ENCODE data around the gene KSR1. TPM values are rescaled to one million over a fixed set of nuclear protein-coding genes. Genes with fewer than 3 reads are reported as not detected.
"Not testable (repeated sequence)": the region's sequence is repeated elsewhere in the genome, so short reads cannot be mapped to it uniquely, and the experiment has no call there.

KSR1 gene
- total RNA-seq, 2 experiments from 2014 or later = 57.0 to 60.2 TPM

- Mint-ChIP-seq H3K9me3 (no peaks in the 10 kb centered on the region), H3K27me3 (peaks cover 1% of the 10 kb centered on the region), H3K27ac (no peak overlapping the region), H3K4me1 (peaks cover 5% of the 10 kb centered on the region), H3K36me3 (no peaks in the 10 kb centered on the region), H3K4me3 (no peak overlapping the region)
- no peak for DNase-seq
- ATAC-seq (ENCODE audit: low read depth) = no peak
- POLR2A ChIA-PET = no interaction called here
Measured at GRCh38 chr17:27420211-27420950, 35.9 kb upstream of the KSR1 start.

- peaks cover 1% of the 10 kb centered on the region for H3K27me3 Mint-ChIP-seq
- H3K9me3 Mint-ChIP-seq = no peaks in the 10 kb centered on the region
- H3K36me3 Mint-ChIP-seq = no peaks in the 10 kb centered on the region
- H3K4me1 Mint-ChIP-seq = no peaks in the 10 kb centered on the region
- no peak overlapping the region for H3K27ac Mint-ChIP-seq
- ATAC-seq (ENCODE audit: low read depth) (no peak), DNase-seq (no peak)
- no peak overlapping the region for H3K4me3 Mint-ChIP-seq
- POLR2A ChIA-PET = no interaction called here
Measured at GRCh38 chr17:27421111-27421510, 35.1 kb upstream of the KSR1 start.

DNA sequence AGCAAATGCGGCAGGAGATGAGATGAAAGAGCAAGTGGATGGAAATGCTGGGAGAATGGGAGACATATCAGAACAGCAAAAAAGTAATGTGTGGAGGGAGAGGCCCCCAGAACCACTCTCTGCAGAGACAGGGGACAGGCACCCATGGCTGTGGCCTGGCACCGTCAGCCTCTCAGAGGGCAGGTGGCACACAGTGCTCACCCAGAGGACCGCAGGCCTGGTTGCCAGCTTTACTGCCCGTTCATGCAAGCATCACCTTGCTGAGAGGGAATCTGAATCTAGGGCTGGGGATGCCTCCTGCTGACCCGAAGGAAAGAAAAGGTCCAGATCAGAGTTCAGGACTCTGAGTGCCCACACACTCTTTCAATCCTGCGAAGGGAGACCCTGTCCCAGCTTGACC, 34.6 kb upstream of the KSR1 start:
- H3K4me3 Mint-ChIP-seq; H3K27ac Mint-ChIP-seq; POLR2A ChIA-PET; DNase-seq; H3K27me3 Mint-ChIP-seq; H3K36me3 Mint-ChIP-seq; ATAC-seq (ENCODE audit: low read depth); H3K4me1 Mint-ChIP-seq; H3K9me3 Mint-ChIP-seq: not testable (repeated sequence)

DNA sequence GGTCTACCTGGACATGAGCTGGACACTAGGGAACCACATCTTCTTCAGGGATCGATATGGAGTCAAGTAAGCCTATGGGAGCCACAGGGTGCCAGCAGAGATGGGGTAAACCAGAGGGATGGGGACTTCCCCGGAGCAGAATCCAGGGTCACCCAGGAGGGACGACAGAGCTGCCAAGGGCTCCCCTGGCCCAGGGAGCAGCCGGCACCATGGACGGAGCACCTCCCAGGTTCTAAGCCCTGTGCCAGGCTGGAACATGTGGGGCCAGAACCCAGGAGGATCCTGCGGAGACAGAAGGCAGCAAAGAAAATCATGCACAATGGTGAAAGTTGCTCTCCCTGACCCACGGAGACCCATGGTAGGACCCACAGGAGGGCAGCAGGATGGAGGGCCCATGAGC, 33.6 kb upstream of the KSR1 start:
- H3K36me3 Mint-ChIP-seq = no peaks in the 10 kb centered on the region
- no peak overlapping the region for H3K4me3 Mint-ChIP-seq
- H3K9me3 Mint-ChIP-seq = peaks cover 1% of the 10 kb centered on the region
- no peaks in the 10 kb centered on the region for H3K4me1 Mint-ChIP-seq
- peaks cover 3% of the 10 kb centered on the region for H3K27me3 Mint-ChIP-seq
- POLR2A ChIA-PET = no interaction called here
- DNase-seq (no peak), ATAC-seq (ENCODE audit: low read depth) (no peak)
- H3K27ac Mint-ChIP-seq = no peak overlapping the region

DNA sequence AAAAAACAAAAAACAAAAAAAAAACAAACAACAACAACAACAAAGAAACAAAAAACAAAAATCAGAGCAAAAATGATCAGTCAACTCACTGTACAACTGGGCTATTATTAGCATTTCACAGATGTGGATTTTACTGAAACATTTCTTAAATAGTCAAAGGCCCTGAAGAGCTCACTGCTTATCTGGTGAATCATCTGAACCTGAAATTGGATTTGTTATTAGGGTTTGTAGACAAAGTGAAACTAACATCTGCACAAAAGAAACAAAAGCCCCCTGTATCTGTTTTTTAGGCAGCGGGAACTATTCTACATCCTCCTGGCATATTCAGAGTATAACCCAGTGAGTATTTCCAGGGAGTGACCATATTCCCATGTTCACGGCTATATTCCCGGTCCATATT, 32.6 kb upstream of the KSR1 start:
- H3K36me3 Mint-ChIP-seq = no peaks in the 10 kb centered on the region
- H3K27ac Mint-ChIP-seq = no peak overlapping the region
- DNase-seq (no peak), ATAC-seq (ENCODE audit: low read depth) (no peak)
- POLR2A ChIA-PET = no interaction called here
- no peak overlapping the region for H3K4me3 Mint-ChIP-seq
- peaks cover 2% of the 10 kb centered on the region for H3K9me3 Mint-ChIP-seq
- H3K27me3 Mint-ChIP-seq = peaks cover 3% of the 10 kb centered on the region
- no peaks in the 10 kb centered on the region for H3K4me1 Mint-ChIP-seq

GRCh38 chr17:27424516-27424915, 31.7 kb upstream of the KSR1 start:
- no peak overlapping the region for H3K4me3 Mint-ChIP-seq

GRCh38 chr17:27424941-27425340, 31.3 kb upstream of the KSR1 start:
- POLR2A ChIA-PET = no interaction called here
- no peaks in the 10 kb centered on the region for H3K36me3 Mint-ChIP-seq
- H3K27ac Mint-ChIP-seq = no peak overlapping the region
- no peak for DNase-seq
- no peak overlapping the region for H3K4me3 Mint-ChIP-seq
- H3K9me3 Mint-ChIP-seq = peaks cover 2% of the 10 kb centered on the region
- peaks cover 2% of the 10 kb centered on the region for H3K27me3 Mint-ChIP-seq
- no peaks in the 10 kb centered on the region for H3K4me1 Mint-ChIP-seq
- ATAC-seq (ENCODE audit: low read depth) = no peak

More at GRCh38 chr17:27424516-27424915, 31.7 kb upstream of the KSR1 start:
- ATAC-seq (ENCODE audit: low read depth) = no peak
- H3K36me3 Mint-ChIP-seq = no peaks in the 10 kb centered on the region
- peaks cover 2% of the 10 kb centered on the region for H3K9me3 Mint-ChIP-seq
- H3K27me3 Mint-ChIP-seq = peaks cover 2% of the 10 kb centered on the region
- POLR2A ChIA-PET = no interaction called here
- no peaks in the 10 kb centered on the region for H3K4me1 Mint-ChIP-seq
- no peak for DNase-seq
- H3K27ac Mint-ChIP-seq = no peak overlapping the region

DNA sequence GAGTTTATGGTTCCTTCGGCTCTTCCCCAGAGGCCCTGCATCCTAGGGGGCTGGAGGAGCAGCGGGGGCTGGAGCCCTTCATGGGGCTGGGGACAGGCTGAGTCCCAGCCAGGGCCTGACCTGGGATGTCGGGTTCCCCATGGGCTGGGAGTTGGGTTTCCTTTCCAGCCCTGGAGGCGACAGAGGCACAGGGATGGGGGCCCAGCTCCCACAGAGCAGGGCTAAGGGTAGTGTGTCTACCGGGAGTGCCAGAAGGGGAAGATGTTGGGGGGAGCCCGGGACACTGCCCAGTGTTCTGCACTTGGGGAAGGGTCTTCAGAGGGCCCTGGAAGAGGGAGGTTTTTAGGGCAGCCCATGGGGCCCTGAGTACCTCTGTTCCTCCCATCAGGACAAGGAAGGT, 30.7 kb upstream of the KSR1 start:
- H3K9me3 Mint-ChIP-seq, H3K36me3 Mint-ChIP-seq, H3K4me3 Mint-ChIP-seq: not testable (repeated sequence)

GRCh38 chr17:27425991-27426390, 30.3 kb upstream of the KSR1 start:
- POLR2A ChIA-PET = no interaction called here
- DNase-seq = no peak
- ATAC-seq (ENCODE audit: low read depth) = no peak
- no peaks in the 10 kb centered on the region for H3K4me1 Mint-ChIP-seq
- no peak overlapping the region for H3K27ac Mint-ChIP-seq
- peaks cover 2% of the 10 kb centered on the region for H3K9me3 Mint-ChIP-seq
- no peak overlapping the region for H3K4me3 Mint-ChIP-seq
- H3K36me3 Mint-ChIP-seq = no peaks in the 10 kb centered on the region
- H3K27me3 Mint-ChIP-seq = peaks cover 2% of the 10 kb centered on the region

More for the DNA sequence above, 30.7 kb upstream of the KSR1 start:
- H3K27ac Mint-ChIP-seq; ATAC-seq (ENCODE audit: low read depth); H3K4me1 Mint-ChIP-seq; DNase-seq; POLR2A ChIA-PET; H3K27me3 Mint-ChIP-seq: not testable (repeated sequence)

DNA sequence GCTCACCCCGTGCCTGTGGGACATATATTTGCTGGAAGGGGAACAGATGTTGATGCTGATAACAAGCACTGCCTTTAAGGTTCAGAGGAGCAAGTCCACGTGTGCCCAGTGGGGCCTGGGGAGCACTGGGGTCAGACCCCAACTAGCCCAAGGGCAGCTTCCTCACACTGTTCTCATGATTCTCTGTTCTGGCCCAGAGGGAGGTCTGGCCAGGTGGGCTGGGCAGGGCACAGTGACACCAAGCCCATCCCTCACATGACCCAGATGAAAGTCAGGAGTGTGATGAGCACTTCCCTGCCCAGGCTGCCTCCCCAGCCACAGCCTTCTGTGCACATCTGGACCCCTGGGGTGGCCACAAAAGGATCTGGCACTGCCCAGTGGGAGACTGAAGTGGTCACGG, 29.8 kb upstream of the KSR1 start:
- H3K36me3 Mint-ChIP-seq; H3K27ac Mint-ChIP-seq; H3K9me3 Mint-ChIP-seq; H3K4me3 Mint-ChIP-seq; DNase-seq; H3K27me3 Mint-ChIP-seq; ATAC-seq (ENCODE audit: low read depth); H3K4me1 Mint-ChIP-seq; POLR2A ChIA-PET: not testable (repeated sequence)

- POLR2A ChIA-PET; H3K27me3 Mint-ChIP-seq; DNase-seq; ATAC-seq (ENCODE audit: low read depth); H3K9me3 Mint-ChIP-seq; H3K36me3 Mint-ChIP-seq; H3K4me3 Mint-ChIP-seq; H3K27ac Mint-ChIP-seq; H3K4me1 Mint-ChIP-seq: not testable (repeated sequence)
Measured at GRCh38 chr17:27427166-27427862, 28.9 kb upstream of the KSR1 start.

DNA sequence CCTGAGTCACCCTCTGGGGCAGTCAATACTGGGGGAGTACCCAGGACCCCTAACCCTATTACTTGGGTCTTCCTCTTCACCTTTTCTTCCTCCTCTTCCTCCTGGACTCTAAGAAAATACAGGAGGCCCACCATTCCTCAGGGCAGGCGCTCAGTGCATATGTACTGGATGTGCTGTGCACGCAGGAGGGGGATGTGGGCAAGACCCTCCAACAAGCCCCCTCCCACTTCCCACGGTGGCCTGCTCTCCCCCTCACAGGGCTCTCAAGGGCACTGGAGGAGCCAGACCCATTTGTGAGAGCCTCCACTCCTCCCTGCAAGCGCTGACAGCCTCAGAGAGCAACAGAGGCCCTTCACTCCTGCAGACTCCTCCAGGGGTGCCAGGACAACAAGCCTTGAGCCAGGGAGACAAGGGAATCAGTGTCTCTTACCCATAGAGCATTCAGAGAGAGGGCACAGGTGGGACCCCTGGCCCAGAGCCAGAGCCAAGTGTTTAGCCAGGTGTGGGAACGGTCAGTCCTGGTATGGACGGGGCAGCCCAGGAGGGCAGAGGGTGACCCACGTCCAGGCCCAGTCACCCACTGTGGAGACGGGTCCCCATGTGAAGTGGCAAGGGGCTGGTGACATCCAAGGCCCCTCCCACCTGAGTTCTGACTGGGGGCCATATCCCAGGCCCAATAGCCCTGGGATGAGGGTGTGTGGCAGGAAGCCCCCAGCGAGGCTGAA, 27.3 kb upstream of the KSR1 start:
- ATAC-seq (ENCODE audit: low read depth) = no peak
- no peaks in the 10 kb centered on the region for H3K36me3 Mint-ChIP-seq
- POLR2A ChIA-PET = no interaction called here
- DNase-seq = no peak
- H3K4me3 Mint-ChIP-seq = no peak overlapping the region
- H3K4me1 Mint-ChIP-seq = no peaks in the 10 kb centered on the region
- H3K9me3 Mint-ChIP-seq = peaks cover 2% of the 10 kb centered on the region
- peaks cover 2% of the 10 kb centered on the region for H3K27me3 Mint-ChIP-seq
- H3K27ac Mint-ChIP-seq = no peak overlapping the region

- POLR2A ChIA-PET = no interaction called here
Measured at GRCh38 chr17:27429666-27430382, 26.4 kb upstream of the KSR1 start.

More at GRCh38 chr17:27429666-27430382, 26.4 kb upstream of the KSR1 start:
- Mint-ChIP-seq H3K4me1 (no peaks in the 10 kb centered on the region), H3K27ac (no peak overlapping the region), H3K36me3 (no peaks in the 10 kb centered on the region), H3K9me3 (peaks cover 2% of the 10 kb centered on the region), H3K27me3 (peaks cover 2% of the 10 kb centered on the region), H3K4me3 (no peak overlapping the region)
- no peak for DNase-seq
- no peak for ATAC-seq (ENCODE audit: low read depth)

All from activated naive CD8-positive, alpha-beta T cell treated with anti-CD3 and anti-CD28 coated beads, Interleukin-2, amount 10 ng/mL, durations not matched to agents 7 days and 5 days (primary cell).